Left forelimb (tissue), 1 donor: ENCODE data around the gene CHRNB4.

ENCODE experiments used
- DNase-seq: peaks from one replicate; pipeline ENCODE4 v3.0.0-alpha.2; 2018; ENCODE audit warnings: low spot score

The CHRNB4 gene

GRCh38 chr15:78668987-78669386 is 28.0 kb upstream of the CHRNB4 start:
- no peak for DNase-seq

DNA sequence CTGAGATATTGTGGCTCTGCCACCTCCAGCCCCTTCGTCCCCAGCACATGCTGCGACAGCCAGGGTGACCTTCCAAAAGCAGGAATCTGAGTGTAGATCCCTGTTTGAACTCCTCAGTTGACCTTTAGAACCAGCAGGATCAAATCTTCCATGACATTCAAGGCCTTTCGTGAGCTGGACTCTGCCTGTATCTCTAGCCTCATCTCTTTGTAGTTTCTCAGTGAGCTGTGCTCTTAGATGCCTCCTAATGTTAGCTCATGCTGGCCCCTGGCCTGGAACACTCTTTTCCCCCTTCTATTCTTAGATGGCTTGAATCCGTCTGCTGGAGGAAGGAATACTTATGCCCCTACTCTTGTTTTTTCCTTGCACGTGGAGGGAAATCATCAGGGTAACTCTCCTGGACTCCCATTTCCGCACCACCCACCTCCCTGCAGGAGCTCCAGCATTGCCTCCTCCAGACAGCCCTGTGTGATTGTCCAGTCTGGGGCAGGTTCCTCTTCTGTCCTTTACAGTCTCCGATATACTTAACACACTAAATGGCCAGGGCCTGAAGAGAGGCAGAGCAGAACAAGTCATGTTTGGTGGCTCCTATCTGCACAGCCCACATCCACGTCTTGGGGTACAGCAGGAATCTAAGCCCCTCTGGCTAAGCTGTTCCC is 26.7 kb upstream of the CHRNB4 start:
- DNase-seq: no peak

DNA sequence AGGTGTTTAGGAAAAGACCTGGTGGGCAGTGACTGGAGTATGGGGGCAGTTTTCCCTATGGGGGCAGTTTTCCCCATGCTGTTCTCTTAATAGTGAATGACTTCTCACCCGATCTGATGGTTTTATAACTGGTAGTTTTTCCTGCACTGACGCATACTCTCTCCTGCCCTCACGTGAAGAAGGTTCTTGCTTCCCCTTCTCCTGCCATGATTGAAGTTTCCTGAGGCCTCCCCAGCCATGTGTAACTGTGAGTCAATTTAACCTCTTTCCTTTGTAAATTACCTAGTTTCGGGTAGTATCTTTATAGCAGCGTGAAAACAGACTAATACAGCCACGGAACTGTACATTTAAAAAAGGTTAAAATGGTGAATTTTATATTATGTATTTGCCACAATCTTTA is 25.0 kb upstream of the CHRNB4 start:
- no peak for DNase-seq

DNA sequence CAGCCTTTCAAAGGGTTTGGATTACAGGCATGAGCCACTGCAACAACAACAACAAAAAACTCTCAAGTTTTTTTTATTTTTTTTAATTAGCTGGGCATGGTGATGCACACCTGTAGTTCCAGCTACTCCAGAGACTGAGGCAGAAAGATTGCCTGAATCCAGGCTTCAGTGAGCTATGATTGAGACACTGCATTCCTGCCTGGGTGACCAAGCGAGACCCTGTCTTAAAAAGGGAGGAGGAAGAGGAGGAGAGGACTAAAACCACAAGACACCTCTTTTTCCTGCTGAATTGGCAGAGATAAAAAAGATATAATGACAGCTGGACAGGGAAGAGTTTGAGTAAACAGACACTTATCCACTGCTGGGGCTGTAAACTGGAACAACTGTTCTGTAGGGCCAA is 22.7 kb upstream of the CHRNB4 start:
- DNase-seq: no peak

- no peak for DNase-seq
Measured at GRCh38 chr15:78662028-78662427, 21.0 kb upstream of the CHRNB4 start.

GRCh38 chr15:78661001-78661400 is 20.0 kb upstream of the CHRNB4 start:
- no peak for DNase-seq

DNA sequence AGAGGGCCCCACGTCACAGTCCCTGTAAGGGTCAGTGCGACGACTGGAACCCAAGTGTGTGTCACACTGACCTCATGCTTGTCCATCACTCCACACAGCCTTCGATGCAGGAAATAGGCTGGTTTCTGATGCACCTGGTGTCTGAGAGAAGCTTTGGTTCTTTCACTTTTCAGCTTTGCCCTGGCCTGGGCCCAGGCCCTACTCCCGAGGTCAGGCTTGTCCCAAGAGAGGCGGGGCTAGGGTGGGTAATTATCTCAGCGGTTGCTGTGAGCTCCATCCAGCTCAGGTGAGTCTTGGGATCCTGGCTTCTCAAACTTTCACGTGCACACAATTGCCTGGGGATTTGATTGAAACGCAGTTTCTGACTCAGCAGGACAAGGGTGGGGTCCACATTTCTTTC is 19.6 kb upstream of the CHRNB4 start:
- no peak for DNase-seq

GRCh38 chr15:78658823-78659222 is 17.8 kb upstream of the CHRNB4 start:
- no peak for DNase-seq

GRCh38 chr15:78654272-78654671 is 13.3 kb upstream of the CHRNB4 start:
- DNase-seq: no peak

- no peak for DNase-seq
Measured at GRCh38 chr15:78651930-78652615, 11.1 kb upstream of the CHRNB4 start.

- no peak for DNase-seq
Measured at GRCh38 chr15:78651007-78651406, 10.0 kb upstream of the CHRNB4 start.

DNA sequence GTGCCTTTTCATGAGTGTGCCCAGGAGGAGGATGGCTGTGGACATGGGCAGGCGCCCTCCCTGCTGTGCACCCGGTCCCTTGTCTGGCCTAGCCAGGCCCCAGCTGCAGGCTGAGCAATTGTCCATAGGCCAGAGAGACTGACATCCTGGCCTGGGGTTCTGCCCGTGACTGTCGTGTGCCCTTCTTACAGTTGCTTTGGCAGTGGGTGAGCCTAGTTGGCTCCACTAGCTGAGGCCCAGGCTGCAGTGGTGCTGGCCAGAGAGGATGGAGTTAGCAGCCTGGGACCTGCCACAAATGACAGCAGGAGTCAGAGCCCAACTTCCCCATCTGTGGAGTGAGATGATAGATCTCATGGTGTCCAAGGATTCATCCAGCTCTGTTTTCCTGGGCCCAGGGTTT is 9.0 kb upstream of the CHRNB4 start:
- DNase-seq: no peak

GRCh38 chr15:78645009-78645408 is 4.0 kb upstream of the CHRNB4 start:
- DNase-seq: no peak

GRCh38 chr15:78642331-78642730 is 1.3 kb upstream of the CHRNB4 start:
- no peak for DNase-seq

- DNase-seq: no peak
Measured at GRCh38 chr15:78641749-78642275, 802 bp upstream of the CHRNB4 start.

DNA sequence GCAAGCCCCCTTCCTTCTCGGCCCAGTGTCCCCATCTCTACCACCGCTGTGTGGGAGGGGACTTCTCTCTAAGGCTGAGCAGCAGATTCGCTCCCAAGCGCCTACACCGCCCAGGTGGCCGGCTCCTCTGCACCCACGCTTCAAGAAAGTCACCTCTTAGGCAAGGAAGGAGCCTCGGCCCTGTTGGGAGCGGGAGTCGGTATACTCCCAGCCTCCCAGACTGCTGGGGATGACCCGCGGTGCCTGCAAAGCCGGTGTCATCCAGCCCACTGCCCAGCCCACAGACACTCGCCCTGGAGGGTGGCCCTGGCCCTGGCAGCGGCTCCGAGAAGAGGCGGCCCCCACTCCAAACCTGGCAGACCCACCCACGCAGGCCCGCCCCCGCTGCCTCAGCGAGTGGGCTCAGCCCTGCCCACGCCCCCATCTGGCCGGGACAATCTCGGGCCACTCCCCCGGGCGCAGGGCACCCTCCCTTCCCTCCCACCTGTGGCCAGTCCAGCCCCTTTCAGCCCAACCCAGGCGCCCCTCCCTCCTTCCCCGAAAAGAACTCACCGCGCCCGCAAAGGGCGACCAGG is 396 bp downstream of the CHRNB4 start:
- DNase-seq: no peak

DNA sequence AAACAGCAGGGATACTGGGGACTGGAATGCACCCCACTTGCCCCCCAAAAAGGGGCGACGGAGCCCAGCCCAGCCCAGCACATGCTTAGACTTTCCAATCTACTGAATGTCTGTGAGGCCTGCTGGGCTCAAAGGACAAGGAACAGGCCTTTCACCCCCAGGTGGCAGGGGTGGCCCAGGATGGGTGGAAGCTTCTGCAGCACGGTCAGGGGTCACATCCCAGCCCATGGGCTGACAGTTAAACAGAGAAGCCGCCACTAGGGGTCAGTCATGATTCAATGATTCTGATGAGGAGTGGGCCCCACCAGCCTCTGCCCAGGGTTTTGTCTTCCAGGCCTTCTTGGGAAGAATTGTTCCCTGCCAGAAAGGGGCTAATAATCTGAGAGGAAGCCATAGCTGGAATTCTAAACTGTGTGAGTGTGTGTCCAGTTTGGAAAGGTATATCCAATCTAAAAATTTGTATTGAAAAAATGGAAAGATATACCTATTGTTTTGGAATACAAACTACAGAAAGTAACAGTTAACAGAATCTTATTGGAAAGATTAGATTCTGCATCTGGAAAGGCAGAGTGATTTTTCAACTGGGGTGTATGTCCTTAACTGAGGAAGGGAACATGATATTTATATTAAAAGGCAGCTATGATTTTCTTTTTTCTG is 2.2 kb downstream of the CHRNB4 start:
- no peak for DNase-seq

DNA sequence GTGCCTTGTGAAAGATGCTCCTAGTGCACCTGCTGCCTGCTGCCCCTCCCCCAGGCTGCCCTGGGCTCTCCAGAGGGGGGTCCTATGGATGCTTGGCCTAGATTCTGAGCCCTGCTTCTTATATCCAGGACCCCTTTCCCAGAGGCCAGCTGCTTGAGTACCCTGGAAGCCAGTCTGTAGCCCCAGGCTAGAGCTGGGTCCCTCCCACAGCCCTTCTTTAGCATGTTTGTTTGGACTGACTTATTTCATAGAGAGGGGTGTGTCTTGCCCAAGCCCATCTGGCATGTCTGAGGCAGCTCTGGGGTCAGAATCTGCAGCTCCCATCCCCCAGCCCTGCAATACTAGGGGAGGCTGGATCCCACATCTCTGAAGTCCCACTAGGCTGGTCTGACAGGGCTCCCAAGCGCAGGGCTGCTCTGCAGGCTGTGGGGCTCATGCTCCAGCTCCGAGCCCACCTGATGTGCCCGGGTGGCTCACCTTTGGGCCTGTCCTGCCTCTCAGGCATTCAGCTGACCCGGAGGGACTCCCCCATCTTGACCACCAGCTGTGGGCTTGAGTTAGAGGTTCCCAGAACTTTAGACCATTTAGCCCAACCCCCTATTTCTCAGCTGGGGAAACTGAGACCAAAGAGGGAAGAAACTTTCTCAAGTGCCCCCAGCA is 3.1 kb downstream of the CHRNB4 start:
- DNase-seq: no peak

DNA sequence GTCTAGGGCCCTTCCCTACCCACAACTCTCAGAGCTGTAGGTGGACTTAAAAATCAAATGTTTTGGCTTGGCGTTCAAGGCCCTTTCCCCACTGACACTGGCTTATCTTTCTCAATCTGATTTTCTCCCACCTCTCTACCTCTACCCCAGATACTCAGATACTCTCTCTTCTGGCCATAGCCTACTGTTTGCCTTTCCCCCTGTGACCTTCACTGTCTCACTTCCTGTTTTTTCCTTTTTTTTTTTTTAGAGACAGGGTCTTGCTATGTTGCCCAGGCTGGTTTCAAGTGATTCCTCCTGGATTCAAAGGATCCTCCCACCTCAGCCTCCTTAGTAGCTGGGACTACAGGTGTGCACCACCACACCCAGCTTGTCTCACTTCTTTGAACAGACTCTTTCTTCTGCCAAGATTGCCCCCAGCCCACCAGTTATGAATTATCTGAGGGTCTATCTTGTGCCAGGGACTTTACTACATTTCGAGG is 4.6 kb downstream of the CHRNB4 start:
- no peak for DNase-seq

- DNase-seq: no peak
Measured at GRCh38 chr15:78635346-78635745, 5.7 kb downstream of the CHRNB4 start.

- no peak for DNase-seq
Measured at GRCh38 chr15:78634210-78635145, 6.5 kb downstream of the CHRNB4 start.
